Measurements from ENCODE around the gene TAMALIN. TPM values are rescaled to one million over a fixed set of nuclear protein-coding genes. Genes with fewer than 3 reads are reported as not detected.

Gene TAMALIN
- total RNA-seq, 1 experiment from 2014 or later, result 0.58 TPM

DNA sequence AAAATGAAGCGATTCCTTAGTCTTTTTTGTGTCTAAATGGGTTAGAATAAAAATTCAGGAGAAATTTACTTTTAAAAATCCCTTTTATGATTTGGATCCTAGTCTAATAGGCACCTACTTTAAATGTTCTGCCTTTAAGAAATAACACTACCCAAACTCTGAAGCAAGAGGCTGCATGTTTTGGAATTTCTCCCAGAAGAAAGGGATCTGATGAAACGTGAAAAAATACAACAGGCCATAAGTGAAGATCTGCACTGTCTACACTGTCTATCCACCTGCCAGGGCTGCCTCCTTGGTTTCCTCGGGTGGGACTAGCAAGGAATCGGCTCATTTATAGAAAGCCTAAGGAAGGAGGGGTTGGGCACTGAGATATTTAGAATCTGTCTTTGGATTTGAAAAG is 33.2 kb upstream of the TAMALIN start:
- H3K27me3 ChIP-seq (ENCODE audit: low read length), result no peaks in the 10 kb centered on the region
- BruUV-seq (replicated peaks), result no TSS peak
- no peak for TF ChIP-seq EZH2phosphoT487 (IDR thresholded peaks at IDR 0.05; ENCODE audit: borderline replicate concordance, low read length)
- TF ChIP-seq, protein P1, sequence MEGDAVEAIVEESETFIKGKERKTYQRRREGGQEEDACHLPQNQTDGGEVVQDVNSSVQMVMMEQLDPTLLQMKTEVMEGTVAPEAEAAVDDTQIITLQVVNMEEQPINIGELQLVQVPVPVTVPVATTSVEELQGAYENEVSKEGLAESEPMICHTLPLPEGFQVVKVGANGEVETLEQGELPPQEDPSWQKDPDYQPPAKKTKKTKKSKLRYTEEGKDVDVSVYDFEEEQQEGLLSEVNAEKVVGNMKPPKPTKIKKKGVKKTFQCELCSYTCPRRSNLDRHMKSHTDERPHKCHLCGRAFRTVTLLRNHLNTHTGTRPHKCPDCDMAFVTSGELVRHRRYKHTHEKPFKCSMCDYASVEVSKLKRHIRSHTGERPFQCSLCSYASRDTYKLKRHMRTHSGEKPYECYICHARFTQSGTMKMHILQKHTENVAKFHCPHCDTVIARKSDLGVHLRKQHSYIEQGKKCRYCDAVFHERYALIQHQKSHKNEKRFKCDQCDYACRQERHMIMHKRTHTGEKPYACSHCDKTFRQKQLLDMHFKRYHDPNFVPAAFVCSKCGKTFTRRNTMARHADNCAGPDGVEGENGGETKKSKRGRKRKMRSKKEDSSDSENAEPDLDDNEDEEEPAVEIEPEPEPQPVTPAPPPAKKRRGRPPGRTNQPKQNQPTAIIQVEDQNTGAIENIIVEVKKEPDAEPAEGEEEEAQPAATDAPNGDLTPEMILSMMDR (conservative IDR thresholded peaks at IDR 0.05; ENCODE audit: low read depth, low read length), result no peak
- no peak for TF ChIP-seq EZH2 (IDR thresholded peaks at IDR 0.05; ENCODE audit: low read length, unreplicated experiment)
- POLR2A ChIA-PET (ENCODE audit: unreplicated experiment), result no interaction called here
- CTCF ChIA-PET, result no interaction called here
- H3K4me2 ChIP-seq (ENCODE audit: low read length), result no peak overlapping the region
- no peaks in the 10 kb centered on the region; the same call in 1 of the 2 replicates for H3K36me3 ChIP-seq (ENCODE audit: low read depth, low read length)
- no peak overlapping the region for H3K9ac ChIP-seq (ENCODE audit: low read length)
- peaks cover 23% of the 10 kb centered on the region for H3K79me2 ChIP-seq (ENCODE audit: low read length)
- intact Hi-C loops (cut with micrococcal nuclease), result no loop called here
- H3K9me3 ChIP-seq (ENCODE audit: low read length), result no peaks in the 10 kb centered on the region
- DNase-seq, result no peak
- H3K4me3 ChIP-seq (ENCODE audit: low read length), result no peak overlapping the region
- peaks cover 14% of the 10 kb centered on the region; the same call in 1 of the 2 replicates for H4K20me1 ChIP-seq (ENCODE audit: low read length)
- no peaks in the 10 kb centered on the region for H3K9me2 ChIP-seq (replicated peaks; ENCODE audit: low read length)
- no peak overlapping the region for H2AFZ ChIP-seq (ENCODE audit: low read length)
- H3F3A ChIP-seq (ENCODE audit: low read length, unreplicated experiment), result peaks cover 9% of the 10 kb centered on the region
- no peak overlapping the region for H3K27ac ChIP-seq (ENCODE audit: low read length)
- no peak for ATAC-seq
- peaks cover 18% of the 10 kb centered on the region for H3K4me1 ChIP-seq (ENCODE audit: insufficient read depth, low read length)

DNA sequence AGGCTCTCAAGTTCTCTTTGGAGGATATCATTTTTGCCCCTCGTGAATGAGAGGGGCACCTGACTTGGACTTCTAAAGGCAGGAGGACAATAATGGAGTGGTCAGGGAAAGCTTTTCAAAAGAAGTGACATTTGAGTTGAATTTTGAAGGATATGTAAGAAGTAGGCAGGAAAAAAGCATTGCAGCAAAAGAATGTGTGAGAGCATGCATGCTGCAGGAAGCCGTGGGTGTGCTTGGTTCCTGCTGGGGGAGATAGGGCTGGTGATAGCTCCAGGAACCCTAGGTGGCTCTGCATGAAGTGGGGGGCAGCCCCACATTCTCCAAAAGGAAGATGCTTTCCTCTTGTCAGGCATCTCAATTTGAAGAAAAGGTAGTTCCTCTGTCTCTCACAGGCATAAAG is 32.1 kb upstream of the TAMALIN start:
- Histone ChIP-seq H3K27ac (ENCODE audit: low read length) (no peak overlapping the region), H3K9me2 (replicated peaks; ENCODE audit: low read length) (no peaks in the 10 kb centered on the region), H3K4me3 (ENCODE audit: low read length) (no peak overlapping the region), H3K9me3 (ENCODE audit: low read length) (no peaks in the 10 kb centered on the region), H2AFZ (ENCODE audit: low read length) (no peak overlapping the region), H3K4me1 (ENCODE audit: insufficient read depth, low read length) (peaks cover 18% of the 10 kb centered on the region), H3K79me2 (ENCODE audit: low read length) (peaks cover 23% of the 10 kb centered on the region), H3K4me2 (ENCODE audit: low read length) (no peak overlapping the region), H3K9ac (ENCODE audit: low read length) (no peak overlapping the region), H4K20me1 (ENCODE audit: low read length) (peaks cover 14% of the 10 kb centered on the region; the same call in 1 of the 2 replicates), H3K27me3 (ENCODE audit: low read length) (no peaks in the 10 kb centered on the region), H3F3A (ENCODE audit: low read length, unreplicated experiment) (peaks cover 9% of the 10 kb centered on the region), H3K36me3 (ENCODE audit: low read depth, low read length) (no peaks in the 10 kb centered on the region; the same call in 1 of the 2 replicates)
- DNase-seq (no peak), ATAC-seq (no peak)
- TF ChIP-seq EZH2phosphoT487 (IDR thresholded peaks at IDR 0.05; ENCODE audit: borderline replicate concordance, low read length) (no peak), EZH2 (IDR thresholded peaks at IDR 0.05; ENCODE audit: low read length, unreplicated experiment) (no peak)
- TF ChIP-seq, protein P1 (conservative IDR thresholded peaks at IDR 0.05; ENCODE audit: low read depth, low read length), result no peak
- ChIA-PET CTCF (no interaction called here), POLR2A (ENCODE audit: unreplicated experiment) (no interaction called here)
- intact Hi-C loops (cut with micrococcal nuclease), result no loop called here
- no TSS peak for BruUV-seq (replicated peaks)

DNA sequence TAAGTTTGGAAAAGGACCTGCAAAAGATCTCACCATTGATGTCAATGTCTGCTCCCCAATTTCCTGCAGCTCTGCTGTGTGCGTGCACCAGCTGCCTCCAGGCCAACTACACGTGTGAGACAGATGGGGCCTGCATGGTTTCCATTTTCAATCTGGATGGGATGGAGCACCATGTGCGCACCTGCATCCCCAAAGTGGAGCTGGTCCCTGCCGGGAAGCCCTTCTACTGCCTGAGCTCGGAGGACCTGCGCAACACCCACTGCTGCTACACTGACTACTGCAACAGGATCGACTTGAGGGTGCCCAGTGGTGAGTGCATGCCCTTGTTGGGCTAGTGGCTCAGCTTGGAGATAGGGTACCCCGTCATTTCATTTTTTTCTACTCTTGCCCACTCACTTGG is 31.6 kb upstream of the TAMALIN start:
- peaks cover 11% of the 10 kb centered on the region; the same call in 1 of the 2 replicates for H4K20me1 ChIP-seq (ENCODE audit: low read length)
- H3K79me2 ChIP-seq (ENCODE audit: low read length), result peaks cover 23% of the 10 kb centered on the region
- no TSS peak for BruUV-seq (replicated peaks)

More for the DNA sequence above, 31.6 kb upstream of the TAMALIN start:
- ATAC-seq, result no peak
- peaks cover 9% of the 10 kb centered on the region for H3F3A ChIP-seq (ENCODE audit: low read length, unreplicated experiment)
- no peaks in the 10 kb centered on the region for H3K9me3 ChIP-seq (ENCODE audit: low read length)
- H3K27ac ChIP-seq (ENCODE audit: low read length), result no peak overlapping the region
- intact Hi-C loops (cut with micrococcal nuclease), result no loop called here
- no peaks in the 10 kb centered on the region; the same call in 1 of the 2 replicates for H3K36me3 ChIP-seq (ENCODE audit: low read depth, low read length)
- no peak for DNase-seq
- no peaks in the 10 kb centered on the region for H3K27me3 ChIP-seq (ENCODE audit: low read length)
- no peak overlapping the region for H3K9ac ChIP-seq (ENCODE audit: low read length)
- TF ChIP-seq EZH2 (IDR thresholded peaks at IDR 0.05; ENCODE audit: low read length, unreplicated experiment), result no peak
- no peak for TF ChIP-seq EZH2phosphoT487 (IDR thresholded peaks at IDR 0.05; ENCODE audit: borderline replicate concordance, low read length)
- TF ChIP-seq, protein P1 (conservative IDR thresholded peaks at IDR 0.05; ENCODE audit: low read depth, low read length), result no peak
- peaks cover 18% of the 10 kb centered on the region for H3K4me1 ChIP-seq (ENCODE audit: insufficient read depth, low read length)
- POLR2A ChIA-PET (ENCODE audit: unreplicated experiment), result no interaction called here
- H3K4me2 ChIP-seq (ENCODE audit: low read length), result no peak overlapping the region
- H2AFZ ChIP-seq (ENCODE audit: low read length), result no peak overlapping the region
- no peak overlapping the region for H3K4me3 ChIP-seq (ENCODE audit: low read length)
- CTCF ChIA-PET, result no interaction called here
- H3K9me2 ChIP-seq (replicated peaks; ENCODE audit: low read length), result no peaks in the 10 kb centered on the region
